H9 (cell line): ENCODE measurements around the gene RNF41. TPM values are rescaled to one million over a fixed set of nuclear protein-coding genes. Genes with fewer than 3 reads are reported as not detected.

Experiments
- DNase-seq: peaks from one replicate; pipeline ENCODE4 v3.0.0-alpha.2; 2017
- H2AFZ ChIP-seq: one replicate; pipeline ENCODE4 v1.6.1; 2013; ENCODE audit warnings: mild to moderate bottlenecking, low read length, control low read depth, moderate library complexity
- H2AK5ac ChIP-seq: 2 replicates; pipeline ENCODE4 v1.6.1; 2013; ENCODE audit warnings: low read length, control low read depth, mixed read lengths; ENCODE audit not compliant: insufficient read length
- H2BK120ac ChIP-seq: one replicate; pipeline ENCODE4 v1.6.1; 2013; ENCODE audit warnings: low read depth, mild to moderate bottlenecking, low read length, control low read depth, inconsistent platforms; ENCODE audit not compliant: poor library complexity, severe bottlenecking
- H2BK12ac ChIP-seq: 2 replicates; pipeline ENCODE4 v1.6.1; 2013; ENCODE audit warnings: low read length, control low read depth, mixed read lengths, low read depth; ENCODE audit not compliant: insufficient read length
- H2BK15ac ChIP-seq: 2 replicates; pipeline ENCODE4 v1.6.1; 2013; ENCODE audit warnings: low read depth, low read length, control low read depth
- H2BK20ac ChIP-seq: one replicate; pipeline ENCODE4 v1.6.1; 2013; ENCODE audit warnings: low read depth, mild to moderate bottlenecking, low read length, control low read depth, inconsistent platforms; ENCODE audit not compliant: poor library complexity, severe bottlenecking
- H2BK5ac ChIP-seq: 2 replicates; pipeline ENCODE4 v1.6.1; 2013; ENCODE audit warnings: low read length, control low read depth, mixed read lengths; ENCODE audit not compliant: insufficient read length
- H3K14ac ChIP-seq: 2 replicates; pipeline ENCODE4 v1.6.1; 2013; ENCODE audit warnings: low read length, control low read depth; ENCODE audit not compliant: insufficient read depth
- H3K18ac ChIP-seq: 2 replicates; pipeline ENCODE4 v1.6.1; 2013; ENCODE audit warnings: low read depth, mild to moderate bottlenecking, mixed read lengths, low read length, control low read depth; ENCODE audit not compliant: insufficient read length
- H3K23ac ChIP-seq: 2 replicates; pipeline ENCODE4 v1.6.1; 2013; ENCODE audit warnings: low read length, control low read depth, mixed read lengths, low read depth; ENCODE audit not compliant: insufficient read length
- H3K23me2 ChIP-seq: 2 replicates; pipeline ENCODE4 v1.6.1; 2013; ENCODE audit warnings: low read depth, mild to moderate bottlenecking, mixed read lengths, low read length, control low read depth; ENCODE audit not compliant: insufficient read length, poor library complexity, severe bottlenecking
- H3K27ac ChIP-seq: 2 replicates; pipeline ENCODE4 v1.5.1; 2013; ENCODE audit warnings: low read length, control low read depth, mixed read lengths, low read depth; ENCODE audit not compliant: insufficient read length
- H3K27me3 ChIP-seq: 2 replicates; pipeline ENCODE4 v1.6.1; 2013; ENCODE audit warnings: low read length, control low read depth, inconsistent platforms; ENCODE audit not compliant: insufficient read depth
- H3K4ac ChIP-seq: 2 replicates; pipeline ENCODE4 v1.6.1; 2013; ENCODE audit warnings: low read depth, mild to moderate bottlenecking, control low read depth, inconsistent platforms, low read length, moderate library complexity
- H3K4me1 ChIP-seq: 2 replicates; pipeline ENCODE4 v1.6.1; 2013; ENCODE audit warnings: low read length, control low read depth, inconsistent platforms; ENCODE audit not compliant: insufficient read depth
- H3K4me2 ChIP-seq: 2 replicates; pipeline ENCODE4 v1.6.1; 2013; ENCODE audit warnings: low read length, control low read depth, mixed read lengths; ENCODE audit not compliant: insufficient read length, insufficient read depth
- H3K56ac ChIP-seq: 2 replicates; pipeline ENCODE4 v1.6.1; 2013; ENCODE audit warnings: low read depth, mild to moderate bottlenecking, mixed read lengths, low read length, control low read depth; ENCODE audit not compliant: insufficient read length
- H3K79me1 ChIP-seq: 2 replicates; pipeline ENCODE4 v1.6.1; 2013; ENCODE audit warnings: low read depth, mild to moderate bottlenecking, moderate library complexity, low read length, control low read depth, inconsistent platforms; ENCODE audit not compliant: insufficient read depth, poor library complexity, severe bottlenecking
- H3K79me2 ChIP-seq: 2 replicates; pipeline ENCODE4 v1.6.1; 2013; ENCODE audit warnings: low read length, control low read depth, inconsistent platforms; ENCODE audit not compliant: insufficient read depth
- H3K9ac ChIP-seq: 2 replicates; pipeline ENCODE4 v1.6.1; 2013; ENCODE audit warnings: low read length, control low read depth, mixed read lengths; ENCODE audit not compliant: insufficient read length; ENCODE audit errors: extremely low read depth
- H3K9me3 ChIP-seq: one replicate; pipeline ENCODE4 v1.6.1; 2013; ENCODE audit warnings: low read depth, low read length, inconsistent platforms; ENCODE audit not compliant: control insufficient read depth
- H3T11ph ChIP-seq: one replicate; pipeline ENCODE4 v1.6.1; 2013; ENCODE audit warnings: mild to moderate bottlenecking, low read length, control low read depth, inconsistent platforms
- H4K20me1 ChIP-seq: one replicate; pipeline ENCODE4 v1.6.1; 2013; ENCODE audit not compliant: control insufficient read depth, insufficient read length, insufficient read depth
- H4K5ac ChIP-seq: 2 replicates; pipeline ENCODE4 v1.6.1; 2013; ENCODE audit warnings: low read depth, mild to moderate bottlenecking, mixed read lengths, low read length, control low read depth; ENCODE audit not compliant: insufficient read length
- H4K8ac ChIP-seq: replicated peaks from 2 replicates; pipeline ENCODE4 v1.6.1; 2013; ENCODE audit warnings: low read length, control low read depth, mixed read lengths, low read depth; ENCODE audit not compliant: insufficient read length
- H4K91ac ChIP-seq: 2 replicates; pipeline ENCODE4 v1.6.1; 2013; ENCODE audit warnings: low read depth, mild to moderate bottlenecking, moderate library complexity, mixed read lengths, low read length, control low read depth; ENCODE audit not compliant: insufficient read length
- H3K27ac Mint-ChIP-seq, 3 experiments: 2 replicates in 2 of 3; 3 replicates in 1 of 3; pipeline ENCODE4 v1.8.0; 2020 to 2021; ENCODE audit warnings: mixed read lengths in 3 of 3, mild to moderate bottlenecking in 1 of 3, moderate library complexity in 1 of 3
- H3K27me3 Mint-ChIP-seq: 2 replicates; pipeline ENCODE4 v1.8.0; 2021; ENCODE audit warnings: low read depth, mild to moderate bottlenecking, moderate library complexity, mixed read lengths
- H3K36me3 Mint-ChIP-seq, 3 experiments: 2 replicates in 2 of 3; 3 replicates in 1 of 3; pipeline ENCODE4 v1.8.0; 2020 to 2021; ENCODE audit warnings: low read depth in 3 of 3, mixed read lengths in 3 of 3; ENCODE audit not compliant: insufficient read depth in 1 of 3
- H3K4me1 Mint-ChIP-seq, 2 experiments: 2 replicates each; pipeline ENCODE4 v1.8.0; 2020; ENCODE audit warnings: mixed read lengths in 2 of 2
- H3K4me3 Mint-ChIP-seq, 2 experiments: 2 replicates in 1 of 2; 3 replicates in 1 of 2; pipeline ENCODE4 v1.8.0; 2020 to 2021; ENCODE audit warnings: mild to moderate bottlenecking in 2 of 2, mixed read lengths in 2 of 2, moderate library complexity in 1 of 2
- H3K9me3 Mint-ChIP-seq, 2 experiments: 2 replicates in 1 of 2; 3 replicates in 1 of 2; pipeline ENCODE4 v1.8.0; 2020; ENCODE audit warnings: mild to moderate bottlenecking in 2 of 2, mixed read lengths in 2 of 2, moderate library complexity in 1 of 2
- CTCF ChIP-seq: fragments of 200-600 bp; sonication (generic); conservative IDR thresholded peaks from 3 replicates; pipeline ENCODE4 v1.8.0; 2021; ENCODE audit warnings: antibody characterized with exemption, mild to moderate bottlenecking
- WGBS: extraction: QIAGEN DNeasy Blood & Tissue Kit; methylation state at CpG from one replicate; pipeline ENCODE4 v1.1.7; 2013; ENCODE audit warnings: missing lambda C conversion rate, low lambda C conversion rate, mixed read lengths; ENCODE audit not compliant: insufficient read length; ENCODE audit errors: extremely low coverage; 5-methylcytosine and 5-hydroxymethylcytosine counted together
- total RNA-seq: library from RNA; stranded (reverse); gene quantifications from 2 replicates; pipeline ENCODE4 v1.2.1, GENCODE V29; 2021

Gene RNF41
- total RNA-seq, 1 experiment from 2014 or later, result 60.8 TPM

- no peak overlapping the region for H3K27ac ChIP-seq
Observed at GRCh38 chr12:56190695-56191155, 31.0 kb downstream of the RNF41 start.

More at GRCh38 chr12:56190695-56191155, 31.0 kb downstream of the RNF41 start:
- Histone ChIP-seq H4K5ac (no peak overlapping the region), H2BK12ac (no peak overlapping the region), H3T11ph (no peak overlapping the region), H3K56ac (no peak overlapping the region), H3K18ac (no peak overlapping the region), H2BK5ac (no peak overlapping the region), H3K4me1 (peaks cover 8% of the 10 kb centered on the region), H3K23me2 (peaks cover 12% of the 10 kb centered on the region), H2AK5ac (no peak overlapping the region), H3K4me2 (peak overlapping the region; percentile 86), H2AFZ (peak overlapping the region; percentile 90), H3K14ac (peak overlapping the region; percentile 23; the same call in 1 of the 2 replicates), H3K9me3 (no peaks in the 10 kb centered on the region), H4K8ac (no peak overlapping the region), H2BK20ac (no peak overlapping the region), H3K9ac (peak overlapping the region; percentile 47), H4K20me1 (no peaks in the 10 kb centered on the region), H2BK15ac (no peak overlapping the region), H3K23ac (no peak overlapping the region), H3K79me2 (peaks cover 8% of the 10 kb centered on the region; the same call in 1 of the 2 replicates), H4K91ac (no peak overlapping the region), H3K4ac (no peak overlapping the region), H2BK120ac (no peak overlapping the region), H3K79me1 (peaks cover 6% of the 10 kb centered on the region), H3K27me3 (no peaks in the 10 kb centered on the region)
- no peak for TF ChIP-seq CTCF
- Mint-ChIP-seq H3K4me1 (peaks cover 24 to 27% of the 10 kb centered on the region in 2 experiments), H3K27ac (peak overlapping the region; percentile 97 to 99 (median 99)), H3K27me3 (peaks cover 3% of the 10 kb centered on the region; the same call in 1 of the 2 replicates), H3K4me3 (peak overlapping the region; percentile 94 to 98), H3K9me3 (0 out of 5 replicates have a peak, but pooled peaks cover 0 to 3% of the 10 kb centered on the region in 2 experiments), H3K36me3 (peaks cover 25 to 38% (median 32%) of the 10 kb centered on the region in 3 experiments; a peak in 6 of 7 replicates)
- DNase-seq, result no peak
- WGBS, result no CpG with 5 or more reads among the region's 9 CpGs
